Stimulated activated CD8-positive, alpha-beta memory T cell treated with anti-CD3 and anti-CD28 coated beads, Interleukin-7, amount 100 ng/mL, for 48 hours (primary cell): ENCODE results near the gene FAM25G.

Experiments used
- DNase-seq, 2 donors: peaks; one replicate each; pipeline ENCODE4 v3.0.0-alpha.2; 2020; ENCODE audit warnings: low read depth in 1 of 2; ENCODE audit errors: extremely low read depth in 1 of 2

Gene FAM25G

GRCh38 chr10:47449102-47449978 is 42.2 kb downstream of the FAM25G start:
- DNase-seq = no peak

- no peak for DNase-seq
These were observed 43.8 kb downstream of the FAM25G start for GRCh38 chr10:47447705-47448104.

- DNase-seq = no peak
These were observed 44.3 kb downstream of the FAM25G start for GRCh38 chr10:47447209-47447608.

- DNase-seq = no peak
These were observed 45.8 kb downstream of the FAM25G start for GRCh38 chr10:47445720-47446119.

- no peak for DNase-seq
These were observed 47.5 kb downstream of the FAM25G start for GRCh38 chr10:47444047-47444446.

- no peak for DNase-seq
These were observed 48.4 kb downstream of the FAM25G start for GRCh38 chr10:47443145-47443544.

- no peak for DNase-seq
These were observed 49.1 kb downstream of the FAM25G start for GRCh38 chr10:47442351-47442750.

GRCh38 chr10:47441938-47442337 is 49.6 kb downstream of the FAM25G start:
- no peak for DNase-seq

GRCh38 chr10:47440207-47440606 is 51.3 kb downstream of the FAM25G start:
- DNase-seq = no peak

- DNase-seq = no peak
These were observed 52.5 kb downstream of the FAM25G start for GRCh38 chr10:47438857-47439474.
